ENCODE measurements around the gene ZNF213. TPM values are rescaled to one million over a fixed set of nuclear protein-coding genes. Genes with fewer than 3 reads are reported as not detected.

Gene ZNF213, protein sequence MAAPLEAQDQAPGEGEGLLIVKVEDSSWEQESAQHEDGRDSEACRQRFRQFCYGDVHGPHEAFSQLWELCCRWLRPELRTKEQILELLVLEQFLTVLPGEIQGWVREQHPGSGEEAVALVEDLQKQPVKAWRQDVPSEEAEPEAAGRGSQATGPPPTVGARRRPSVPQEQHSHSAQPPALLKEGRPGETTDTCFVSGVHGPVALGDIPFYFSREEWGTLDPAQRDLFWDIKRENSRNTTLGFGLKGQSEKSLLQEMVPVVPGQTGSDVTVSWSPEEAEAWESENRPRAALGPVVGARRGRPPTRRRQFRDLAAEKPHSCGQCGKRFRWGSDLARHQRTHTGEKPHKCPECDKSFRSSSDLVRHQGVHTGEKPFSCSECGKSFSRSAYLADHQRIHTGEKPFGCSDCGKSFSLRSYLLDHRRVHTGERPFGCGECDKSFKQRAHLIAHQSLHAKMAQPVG
- total RNA-seq (1 to 10 TPM; 1.6 to 2.2 TPM), total RNA-seq (2.2 to 31.1 (median 8.7) reads per million in 172 experiments)
- polyA plus RNA-seq (2013, experiment 1 of 2) = 8.0 TPM
- 8.8 TPM for polyA plus RNA-seq (2013, experiment 2 of 2)

- no peaks in the 10 kb centered on the region for H3K9me3 ChIP-seq (ENCODE audit: control insufficient read depth in 1 of 2, insufficient read depth in 1 of 2, low read length in 2 of 2)
- intact Hi-C loops (cut with DNase I, micrococcal nuclease) = loop anchor here (1.0 to 10.0 kb wide), 7 partner anchors 10 to 1480 kb away; partner anchors contain the start of gene UBALD1 (in 1 of the 2)
- H3K4me3 ChIP-seq (ENCODE audit: low read length) = peak within 1 kb of the TSS; percentile 84
- Mint-ChIP-seq H3K36me3 (ENCODE audit: low read depth) (peaks cover 46% of the 10 kb centered on the region), H3K4me1 (ENCODE audit: low read depth) (peaks cover 41% of the 10 kb centered on the region), H3K27ac (peak within 1 kb of the TSS; percentile 94), H3K9me3 (no peaks in the 10 kb centered on the region), H3K27me3 (no peaks in the 10 kb centered on the region), H3K4me3 (peak within 1 kb of the TSS; percentile 99)
- DNase-seq (peak; percentile 79 to 99 (median 89)), ATAC-seq (ENCODE audit: poor library complexity) (peak; percentile 97)
- TF ChIP-seq CTCF (IDR thresholded peaks at IDR 0.05) = no peak
- POLR2A ChIA-PET = interaction anchor here (0.6 to 4.1 kb wide), 41 partner anchors 10 to 1169 kb away, joined by 3 to 77 read pairs (median 4); partner anchors contain the start of genes FLYWCH1, IL32, MMP25 and NAA60
- CTCF ChIA-PET = interaction anchor here (1.0 to 4.7 kb wide), 7 partner anchors 16 to 106 kb away, joined by 3 to 23 read pairs (median 4); no protein-coding TSS in a partner anchor
- peaks cover 32% of the 10 kb centered on the region for H3K4me1 ChIP-seq (ENCODE audit: insufficient read depth, low read length)
- no peaks in the 10 kb centered on the region for H3K27me3 ChIP-seq (ENCODE audit: control insufficient read depth in 1 of 2, insufficient read depth in 2 of 2, low read length in 2 of 2)
- H3K27ac ChIP-seq (ENCODE audit: low read depth in 1 of 2, low read length in 2 of 2) = peak within 1 kb of the TSS; percentile 91 to 92
- peaks cover 22% of the 10 kb centered on the region for H3K36me3 ChIP-seq (ENCODE audit: insufficient read depth, low read length)
Measured at GRCh38 chr16:3134338-3135125, at the start of gene ZNF213. TSS of gene ZNF213 (plus strand) at chr16:3135029. CDS start at chr16:3137281, 2,252 bp downstream.

DNA sequence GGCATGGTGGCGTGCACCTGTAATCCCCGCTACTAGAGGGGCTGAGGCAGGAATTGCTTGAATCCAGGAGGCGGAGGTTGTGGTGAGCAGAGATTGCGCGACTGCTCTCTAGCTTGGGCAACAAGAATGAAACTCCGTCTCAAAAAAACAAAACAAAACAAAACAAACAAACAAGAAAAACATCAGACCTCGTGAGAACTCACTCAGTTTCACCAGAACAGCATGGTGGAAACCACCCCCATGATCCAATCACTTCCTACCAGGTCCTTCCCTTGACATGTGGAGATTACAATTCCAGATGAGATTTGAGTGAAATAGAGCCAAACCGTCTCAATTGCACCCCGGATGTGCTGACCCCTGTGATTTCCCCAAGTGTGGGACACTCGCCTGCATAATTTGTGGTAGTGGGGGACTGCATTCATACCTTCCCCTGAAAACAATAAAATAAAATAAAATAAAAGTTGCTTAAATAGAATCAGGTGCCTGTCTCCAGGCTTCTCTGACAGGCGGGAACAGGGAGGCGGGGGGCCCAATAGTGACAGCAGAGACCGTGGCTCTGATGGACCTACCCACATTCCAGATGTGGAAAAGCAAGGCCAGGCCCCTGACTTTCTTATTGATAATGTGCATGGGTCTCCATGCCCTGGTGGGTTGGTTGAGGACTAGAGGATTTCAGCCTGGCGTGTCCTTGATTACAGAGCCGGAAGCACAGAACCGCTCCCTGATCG lies 48.8 kb upstream of the ZNF213 start:
- no peak for ATAC-seq (ENCODE audit: poor library complexity)
- Mint-ChIP-seq H3K4me1 (ENCODE audit: low read depth) (peaks cover 60% of the 10 kb centered on the region), H3K27ac (peak overlapping the region; percentile 30), H3K36me3 (ENCODE audit: low read depth) (peaks cover 3% of the 10 kb centered on the region), H3K4me3 (peak overlapping the region; percentile 38), H3K9me3 (no peaks in the 10 kb centered on the region), H3K27me3 (no peaks in the 10 kb centered on the region)
- DNase-seq = no peak
- Histone ChIP-seq H3K36me3 (ENCODE audit: insufficient read depth, low read length) (no peaks in the 10 kb centered on the region), H3K27ac (ENCODE audit: low read depth in 1 of 2, low read length in 2 of 2) (no peak overlapping the region), H3K27me3 (ENCODE audit: control insufficient read depth in 1 of 2, insufficient read depth in 2 of 2, low read length in 2 of 2) (no peaks in the 10 kb centered on the region), H3K4me3 (ENCODE audit: low read length) (peak overlapping the region; percentile 44), H3K4me1 (ENCODE audit: insufficient read depth, low read length) (peaks cover 63% of the 10 kb centered on the region), H3K9me3 (ENCODE audit: control insufficient read depth in 1 of 2, insufficient read depth in 1 of 2, low read length in 2 of 2) (peaks cover 0 to 2% of the 10 kb centered on the region in 2 experiments)
- ChIA-PET CTCF (interaction anchor here (0.9 to 2.5 kb wide), 3 partner anchors 11 to 54 kb away, joined by 3 to 10 read pairs (median 3); no protein-coding TSS in a partner anchor), POLR2A (interaction anchor here (4.5 kb wide), 1 partner anchor 10 kb away, joined by 35 read pairs; no protein-coding TSS in a partner anchor)
- no peak for TF ChIP-seq CTCF (IDR thresholded peaks at IDR 0.05)
- intact Hi-C loops (cut with DNase I, micrococcal nuclease) = no loop called here
